MCF 10A (cell line): Measurements from ENCODE around the gene CCNL2. TPM values are rescaled to one million over a fixed set of nuclear protein-coding genes. Genes with fewer than 3 reads are reported as not detected.

ENCODE experiments used
- BruUV-seq: library from RNA; stranded (reverse); fragments of 400-500 nt; replicated peaks from 2 replicates; lab custom pipeline; 2021; lab: Mats Ljungman, UMichigan
- CTCF ChIA-PET: fragments of 300-600 bp; sonication (Branson Sonifier 250); formaldehyde crosslinking; extraction: SDS; loops from one replicate; lab custom pipeline; 2021; ENCODE audit warnings: antibody characterized with exemption, inconsistent platforms; lab: Yijun Ruan, JAX
- POLR2A ChIA-PET: fragments of 300-600, 350-650 bp; sonication (Branson Sonifier 250); formaldehyde crosslinking; extraction: SDS; loops from one replicate; lab custom pipeline; 2020; ENCODE audit warnings: antibody characterized with exemption, inconsistent platforms; lab: Yijun Ruan, JAX
- DNase-seq: peaks from one replicate; pipeline ENCODE4 v3.0.0-alpha.2; 2018; ENCODE audit not compliant: unreplicated experiment
- H3K27ac Mint-ChIP-seq: one replicate; pipeline ENCODE4 v1.8.0; 2022; ENCODE audit warnings: mild to moderate bottlenecking, low read depth, mixed read lengths; ENCODE audit not compliant: unreplicated experiment
- H3K27me3 Mint-ChIP-seq: one replicate; pipeline ENCODE4 v1.8.0; 2022; ENCODE audit warnings: mixed read lengths; ENCODE audit not compliant: insufficient read depth, unreplicated experiment
- H3K36me3 Mint-ChIP-seq: one replicate; pipeline ENCODE4 v1.8.0; 2022; ENCODE audit warnings: mild to moderate bottlenecking, moderate library complexity, mixed read lengths; ENCODE audit not compliant: insufficient read depth, unreplicated experiment
- H3K4me1 Mint-ChIP-seq: one replicate; pipeline ENCODE4 v1.8.0; 2022; ENCODE audit warnings: mixed read lengths; ENCODE audit not compliant: insufficient read depth, unreplicated experiment
- H3K4me3 Mint-ChIP-seq: one replicate; pipeline ENCODE4 v1.8.0; 2022; ENCODE audit warnings: mild to moderate bottlenecking, moderate library complexity, mixed read lengths; ENCODE audit not compliant: unreplicated experiment
- H3K9me3 Mint-ChIP-seq: one replicate; pipeline ENCODE4 v1.8.0; 2022; ENCODE audit warnings: mixed read lengths; ENCODE audit not compliant: unreplicated experiment
- intact Hi-C: fragments of 100-400 bp; cut with micrococcal nuclease; formaldehyde crosslinking; loops from 2 replicates; pipeline ENCODE4 v1.14.1; 2022
- total RNA-seq: library from RNA; stranded (reverse); gene quantifications from 2 replicates; pipeline ENCODE4 v1.2.3, GENCODE V29; 2022
- TF ChIP-seq, protein P1 (sequence below): fragments of 200-600 bp; IDR thresholded peaks from one replicate; pipeline ENCODE4 v1.8.0; 2022; ENCODE audit warnings: antibody characterized with exemption, mild to moderate bottlenecking; ENCODE audit not compliant: unreplicated experiment

CCNL2 gene
- total RNA-seq, 1 experiment from 2014 or later: 248 TPM

DNA sequence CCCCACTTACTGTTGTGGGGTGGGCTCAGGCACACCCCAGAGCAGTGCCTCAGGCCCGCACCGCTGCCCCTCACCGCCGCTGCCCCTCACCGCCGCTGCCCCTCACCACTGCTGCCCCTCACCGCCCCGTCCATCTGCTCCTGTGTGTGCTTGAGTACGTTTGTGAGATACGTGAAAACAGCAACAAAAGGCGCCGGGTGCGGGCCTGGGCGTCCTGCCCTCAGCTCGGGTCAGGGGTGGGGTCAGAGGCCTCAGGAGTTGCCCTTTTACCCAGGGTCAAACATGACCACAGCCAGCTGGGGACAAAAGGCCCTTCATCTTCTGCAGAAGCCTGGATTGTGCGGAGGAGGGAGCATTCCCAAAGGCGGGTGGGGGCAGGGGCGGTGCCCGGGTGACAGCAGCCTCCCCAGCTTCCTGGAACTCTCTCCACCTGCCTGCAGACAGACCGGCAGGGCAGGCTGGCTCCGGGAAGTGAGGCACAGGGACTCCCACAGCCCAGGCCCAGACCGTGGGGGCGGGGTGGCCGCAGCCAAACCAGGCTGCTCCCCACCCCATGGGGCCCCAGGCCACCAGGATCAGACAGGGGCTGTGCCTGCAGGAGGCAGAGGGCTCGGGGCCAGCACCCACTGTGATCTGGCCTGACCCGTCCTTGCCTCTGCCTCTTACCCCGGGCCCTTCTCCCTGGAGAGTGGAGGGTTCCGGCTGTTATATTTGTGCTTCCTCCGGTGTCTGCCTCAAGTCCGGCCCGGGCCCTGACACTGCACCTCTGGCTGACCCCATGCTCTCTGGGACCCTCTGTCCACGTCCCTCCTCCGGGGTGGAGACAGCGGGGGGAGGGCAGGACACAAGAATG, 34.0 kb upstream of the CCNL2 start:
- TF ChIP-seq, protein P1, sequence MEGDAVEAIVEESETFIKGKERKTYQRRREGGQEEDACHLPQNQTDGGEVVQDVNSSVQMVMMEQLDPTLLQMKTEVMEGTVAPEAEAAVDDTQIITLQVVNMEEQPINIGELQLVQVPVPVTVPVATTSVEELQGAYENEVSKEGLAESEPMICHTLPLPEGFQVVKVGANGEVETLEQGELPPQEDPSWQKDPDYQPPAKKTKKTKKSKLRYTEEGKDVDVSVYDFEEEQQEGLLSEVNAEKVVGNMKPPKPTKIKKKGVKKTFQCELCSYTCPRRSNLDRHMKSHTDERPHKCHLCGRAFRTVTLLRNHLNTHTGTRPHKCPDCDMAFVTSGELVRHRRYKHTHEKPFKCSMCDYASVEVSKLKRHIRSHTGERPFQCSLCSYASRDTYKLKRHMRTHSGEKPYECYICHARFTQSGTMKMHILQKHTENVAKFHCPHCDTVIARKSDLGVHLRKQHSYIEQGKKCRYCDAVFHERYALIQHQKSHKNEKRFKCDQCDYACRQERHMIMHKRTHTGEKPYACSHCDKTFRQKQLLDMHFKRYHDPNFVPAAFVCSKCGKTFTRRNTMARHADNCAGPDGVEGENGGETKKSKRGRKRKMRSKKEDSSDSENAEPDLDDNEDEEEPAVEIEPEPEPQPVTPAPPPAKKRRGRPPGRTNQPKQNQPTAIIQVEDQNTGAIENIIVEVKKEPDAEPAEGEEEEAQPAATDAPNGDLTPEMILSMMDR: no peak
- no peak for DNase-seq
- no peaks in the 10 kb centered on the region for H3K36me3 Mint-ChIP-seq
- intact Hi-C loops: no loop called here
- CTCF ChIA-PET: interaction anchor here (1.2 kb wide), 1 partner anchor 71 kb away, joined by 3 read pairs; no protein-coding TSS in a partner anchor
- H3K27me3 Mint-ChIP-seq: no peaks in the 10 kb centered on the region
- H3K27ac Mint-ChIP-seq: no peak overlapping the region
- H3K4me3 Mint-ChIP-seq: no peak overlapping the region
- no peaks in the 10 kb centered on the region for H3K9me3 Mint-ChIP-seq
- POLR2A ChIA-PET: interaction anchor here (0.6 kb wide), 1 partner anchor 193 kb away, joined by 4 read pairs; no protein-coding TSS in a partner anchor
- BruUV-seq: no TSS peak
- H3K4me1 Mint-ChIP-seq: no peaks in the 10 kb centered on the region

DNA sequence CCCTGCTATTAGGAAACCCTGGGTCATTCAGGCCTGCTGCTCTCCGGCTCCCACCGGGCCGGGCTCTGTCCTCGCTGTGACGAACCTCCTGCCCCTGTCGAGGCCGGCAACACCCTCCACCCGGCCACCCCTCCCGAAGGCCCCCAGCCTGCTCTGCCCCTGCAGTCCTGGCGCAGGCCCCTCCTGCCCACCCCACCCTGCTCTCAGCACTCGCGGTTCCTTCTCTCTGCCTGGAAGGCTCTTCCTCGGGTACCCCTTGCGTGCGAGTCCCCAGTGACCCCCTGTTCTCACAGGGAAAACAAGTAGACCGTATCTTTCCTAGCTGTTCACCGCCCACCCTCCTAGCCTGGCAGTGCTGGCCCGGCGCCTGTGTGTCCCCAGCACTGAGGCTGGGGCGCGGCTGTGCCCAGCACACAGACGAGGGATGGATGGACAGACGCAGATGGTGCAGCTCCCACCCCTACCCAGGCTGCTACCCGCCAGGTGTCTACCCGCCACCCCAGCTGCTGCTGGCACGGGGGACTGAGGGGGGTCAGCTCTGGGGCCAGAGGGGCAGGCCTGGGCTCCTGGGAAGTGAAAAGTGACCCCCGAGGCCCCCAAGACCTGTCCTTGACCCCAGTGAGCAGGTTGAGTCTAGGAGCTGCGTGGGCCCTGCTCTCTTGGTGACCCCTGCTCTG, 33.3 kb upstream of the CCNL2 start:
- Mint-ChIP-seq H3K4me1 (no peaks in the 10 kb centered on the region), H3K36me3 (no peaks in the 10 kb centered on the region), H3K27me3 (no peaks in the 10 kb centered on the region), H3K27ac (no peak overlapping the region), H3K9me3 (no peaks in the 10 kb centered on the region), H3K4me3 (no peak overlapping the region)
- DNase-seq: no peak
- POLR2A ChIA-PET: no interaction called here
- intact Hi-C loops: no loop called here
- TF ChIP-seq, protein P1: no peak
- CTCF ChIA-PET: no interaction called here
- no TSS peak for BruUV-seq

DNA sequence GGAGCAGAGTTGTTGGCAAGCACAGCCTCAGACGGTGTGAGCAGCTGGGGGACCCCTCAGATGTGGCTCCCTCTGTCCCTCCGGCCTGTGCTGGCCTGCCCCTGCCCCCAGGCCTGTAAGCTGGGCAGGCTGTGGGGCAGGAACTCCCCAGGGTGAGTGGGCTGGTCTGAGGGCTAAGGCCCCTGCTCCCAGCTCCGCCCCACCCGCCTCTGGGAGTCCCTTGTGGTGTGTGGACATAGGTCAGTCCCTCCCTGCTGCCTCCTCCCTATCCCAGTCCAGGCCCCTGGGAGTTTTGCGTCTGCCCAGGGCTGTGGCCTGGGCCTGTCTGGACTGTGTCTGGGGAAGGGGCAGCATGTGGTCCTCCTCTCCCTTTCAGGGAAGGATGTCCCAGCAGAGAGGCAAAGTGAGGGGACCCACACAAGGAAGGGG, 32.7 kb upstream of the CCNL2 start:
- Mint-ChIP-seq H3K4me3 (no peak overlapping the region), H3K27me3 (no peaks in the 10 kb centered on the region), H3K9me3 (no peaks in the 10 kb centered on the region), H3K27ac (no peak overlapping the region), H3K4me1 (no peaks in the 10 kb centered on the region), H3K36me3 (no peaks in the 10 kb centered on the region)
- POLR2A ChIA-PET: no interaction called here
- TF ChIP-seq, protein P1: no peak
- CTCF ChIA-PET: no interaction called here
- no peak for DNase-seq
- intact Hi-C loops: no loop called here
- no TSS peak for BruUV-seq
